HCEC 1CT (cell line): Measurements from ENCODE around the gene GPRC5D.
A peak's percentile ranks its signal among the peaks of the same experiment; 100 is the strongest.

Source experiments
- DNase-seq: peaks from one replicate; pipeline ENCODE4 v3.0.0-alpha.2; 2017

GPRC5D gene

DNA sequence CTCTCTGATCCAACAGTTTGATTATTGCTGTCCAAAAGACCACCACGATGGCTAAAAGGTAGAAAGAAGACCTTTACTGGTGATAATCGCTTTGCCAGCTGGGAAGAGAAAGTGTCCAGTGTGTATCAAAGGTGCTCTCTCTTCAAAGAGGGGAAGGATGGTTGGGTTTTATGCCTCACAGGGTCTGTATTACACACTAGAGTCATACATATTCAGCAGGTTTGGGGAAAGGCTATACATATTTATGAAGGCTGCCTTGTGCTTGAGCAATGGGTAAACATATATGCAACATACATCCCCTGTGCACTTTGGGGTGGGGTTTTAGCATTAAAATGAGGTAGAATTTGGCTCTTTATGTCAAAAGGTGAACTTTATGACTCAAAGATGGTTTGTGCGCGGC lies 18.2 kb downstream of the GPRC5D start:
- no peak for DNase-seq

DNA sequence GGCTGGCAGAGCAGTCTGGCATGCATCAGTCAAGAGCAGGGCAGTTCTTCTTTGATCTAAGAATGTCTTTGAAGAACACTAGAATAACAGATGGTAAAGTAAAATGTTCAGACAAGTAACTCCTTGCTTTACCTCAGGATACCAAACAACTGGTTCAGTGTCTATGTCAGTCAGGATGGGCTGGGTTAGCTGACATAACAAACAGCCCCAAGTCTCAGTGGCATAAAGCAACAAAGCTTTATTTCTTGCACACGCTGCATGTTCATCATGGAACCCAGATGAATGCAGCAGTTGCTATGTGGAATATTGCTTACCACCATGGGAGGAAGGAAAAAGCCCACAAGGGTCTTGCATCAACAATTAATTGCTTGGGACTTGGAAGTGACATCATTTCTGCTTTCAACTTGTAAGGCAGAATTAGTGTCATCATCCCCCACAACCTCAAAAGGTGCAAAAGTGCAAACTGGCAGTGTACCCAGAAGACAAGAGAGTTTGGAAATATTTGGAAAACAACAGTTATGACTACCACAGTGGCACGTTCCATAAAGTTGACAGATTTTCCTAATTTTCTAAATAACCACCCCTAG lies 21.2 kb downstream of the GPRC5D start:
- DNase-seq, result no peak

DNA sequence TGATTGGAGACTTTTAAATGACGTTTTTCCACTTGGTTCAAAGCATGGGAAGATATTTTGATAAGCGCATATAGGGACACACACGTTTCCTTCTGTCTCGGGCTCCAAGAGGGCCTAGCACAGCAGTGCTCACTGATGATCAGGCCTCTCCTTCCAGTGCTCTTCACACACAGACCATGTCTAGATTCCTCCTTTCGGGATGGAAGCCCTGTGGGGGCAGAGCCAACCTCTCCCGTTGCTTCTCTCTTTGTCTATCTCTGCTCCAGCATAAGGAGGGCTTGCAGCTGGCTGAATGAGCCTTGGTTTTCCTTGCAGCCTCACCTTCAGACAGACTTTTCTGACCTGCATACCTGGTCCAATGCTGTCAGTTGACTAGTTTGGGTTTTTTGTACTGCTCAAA lies 22.3 kb downstream of the GPRC5D start:
- DNase-seq, result no peak

DNA sequence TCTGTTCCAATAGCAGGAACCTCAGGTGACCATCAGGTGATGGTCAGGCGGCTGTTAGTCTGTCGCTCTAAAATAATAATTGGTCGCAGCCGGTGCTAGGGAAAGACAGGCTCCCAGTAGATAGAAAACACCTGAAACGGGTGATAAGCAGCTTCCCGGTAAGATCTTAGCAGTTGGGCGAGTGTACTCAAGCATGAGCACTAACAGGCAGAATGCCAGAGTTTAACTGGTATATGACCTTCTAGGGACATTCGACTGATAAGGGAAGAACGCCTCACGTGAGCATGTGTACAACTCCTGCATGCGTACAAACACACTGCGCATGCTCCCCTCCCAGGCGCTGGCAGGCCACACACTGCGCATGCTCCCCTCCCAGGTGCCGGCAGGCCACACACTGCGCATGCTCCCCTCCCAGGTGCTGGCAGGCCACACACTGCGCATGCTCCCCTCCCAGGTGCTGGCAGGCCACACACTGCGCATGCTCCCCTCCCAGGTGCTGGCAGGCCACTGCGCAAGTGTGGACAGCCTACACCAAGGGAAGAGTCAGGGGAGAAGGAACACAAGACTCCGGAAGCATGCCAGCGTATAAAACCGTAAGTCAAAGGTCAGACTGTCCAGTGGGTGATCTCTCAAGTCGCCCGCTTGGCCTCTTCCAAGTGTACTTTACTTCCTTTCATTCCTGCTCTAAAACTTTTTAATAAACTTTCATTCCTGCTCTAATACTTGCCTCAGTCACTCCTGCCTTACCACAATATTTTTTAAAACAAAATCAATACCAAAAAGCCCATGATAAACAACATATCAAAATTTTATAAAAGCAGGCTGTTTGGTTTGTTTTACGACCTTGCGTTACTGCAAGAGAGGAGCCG lies 24.5 kb downstream of the GPRC5D start:
- DNase-seq, result no peak

DNA sequence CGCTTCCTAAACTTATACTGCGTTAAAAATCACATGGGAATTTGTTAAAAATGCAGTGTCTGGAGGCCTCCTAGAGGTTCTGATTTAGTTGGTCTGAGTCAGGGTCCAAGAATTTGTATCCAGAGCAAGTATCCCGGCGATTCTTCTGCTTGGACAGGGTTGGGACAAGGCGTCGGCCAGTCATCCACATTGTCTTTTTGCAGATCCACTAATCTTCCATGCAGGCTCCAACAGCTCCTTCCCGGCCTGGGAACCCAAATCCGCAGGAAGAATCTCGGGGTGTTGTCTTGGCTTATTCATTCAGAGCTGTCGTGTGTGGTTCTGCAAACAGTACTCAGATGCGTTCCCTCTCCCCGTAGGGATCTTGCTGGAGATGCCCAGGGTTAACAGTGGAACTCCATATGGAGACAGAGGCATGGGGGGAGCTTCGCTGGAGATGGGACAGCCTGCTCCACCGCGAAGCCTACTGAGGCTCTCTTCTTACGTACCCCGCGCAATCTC lies 25.3 kb downstream of the GPRC5D start:
- peak; percentile 10 for DNase-seq

DNA sequence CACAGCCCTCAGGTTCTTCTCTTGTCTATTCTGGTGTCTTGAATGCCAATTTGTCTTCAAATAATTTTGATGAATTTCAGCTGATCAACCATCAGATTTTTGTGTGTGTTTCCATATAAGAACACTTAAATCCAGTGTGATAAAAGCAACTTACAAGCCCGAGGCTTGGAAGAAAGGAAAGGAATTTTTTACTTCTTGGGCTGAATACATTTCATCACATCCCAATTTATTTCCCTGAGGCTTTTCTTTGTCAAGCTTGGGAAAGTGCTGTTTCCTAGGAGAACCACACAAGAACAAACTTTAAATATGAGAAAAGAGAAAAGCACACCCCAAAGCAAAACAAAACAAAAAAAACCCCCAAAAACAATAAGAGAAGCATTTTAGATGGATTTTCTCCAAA lies 26.6 kb downstream of the GPRC5D start:
- no peak for DNase-seq

DNA sequence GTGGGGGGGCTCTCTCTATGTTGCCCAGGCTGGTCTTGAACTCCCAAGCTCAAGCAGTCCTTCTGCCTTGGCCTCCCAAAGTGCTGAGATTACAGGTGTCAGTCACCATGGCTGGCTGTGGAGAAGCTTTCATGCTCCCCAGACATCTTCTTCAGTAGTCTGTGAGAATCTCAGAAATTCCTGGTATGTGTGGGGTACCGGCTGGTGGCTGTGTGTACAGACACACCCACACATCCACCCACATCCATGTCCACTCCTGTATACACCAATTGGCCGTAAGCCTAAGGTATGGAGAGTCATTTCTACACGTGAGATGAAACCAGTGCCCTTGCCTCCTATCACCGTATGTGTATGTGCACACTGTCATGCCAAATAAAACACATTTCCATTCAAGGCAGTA lies 27.8 kb downstream of the GPRC5D start:
- DNase-seq, result no peak

DNA sequence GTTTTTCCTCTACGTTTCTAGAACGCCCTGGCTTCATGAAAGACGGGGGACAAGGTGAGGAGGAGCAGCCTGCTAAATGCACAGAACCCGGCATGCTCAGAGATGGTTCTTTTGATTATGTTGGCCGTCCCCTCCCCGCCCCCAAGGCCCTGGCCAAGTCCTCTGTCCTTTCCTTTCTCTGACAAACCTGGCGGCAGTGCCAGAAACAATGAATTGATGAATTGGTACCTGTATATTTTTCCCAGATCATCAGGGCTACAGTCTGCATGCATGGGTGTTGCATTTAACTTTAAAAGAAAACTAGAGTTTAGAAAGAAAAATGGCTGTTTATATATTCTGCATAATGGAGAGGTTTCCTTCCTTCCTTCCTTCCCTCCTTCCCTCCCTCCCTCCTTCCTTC lies 29.0 kb downstream of the GPRC5D start:
- DNase-seq, result no peak

DNA sequence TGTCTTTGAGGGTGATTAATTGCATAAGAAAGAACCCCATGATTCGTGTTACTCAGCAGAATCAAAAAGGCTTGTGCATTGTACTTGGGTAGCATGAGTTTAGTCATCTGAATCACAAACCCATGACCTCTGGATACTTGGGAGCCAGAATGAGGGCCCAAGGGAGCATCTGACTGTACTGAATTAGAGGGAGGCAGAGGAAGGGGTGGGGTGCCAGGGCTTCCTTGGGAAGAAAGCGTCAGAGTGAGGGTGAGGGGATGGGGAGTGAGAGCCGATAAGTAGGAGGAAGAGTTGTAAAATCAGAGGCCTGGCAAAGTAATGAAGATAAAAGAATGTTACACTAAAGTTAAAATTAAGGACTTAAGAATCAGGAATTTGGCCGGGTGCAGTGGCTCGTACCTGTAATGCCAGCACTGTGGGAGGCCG lies 29.8 kb downstream of the GPRC5D start:
- peak; percentile 90 for DNase-seq

DNA sequence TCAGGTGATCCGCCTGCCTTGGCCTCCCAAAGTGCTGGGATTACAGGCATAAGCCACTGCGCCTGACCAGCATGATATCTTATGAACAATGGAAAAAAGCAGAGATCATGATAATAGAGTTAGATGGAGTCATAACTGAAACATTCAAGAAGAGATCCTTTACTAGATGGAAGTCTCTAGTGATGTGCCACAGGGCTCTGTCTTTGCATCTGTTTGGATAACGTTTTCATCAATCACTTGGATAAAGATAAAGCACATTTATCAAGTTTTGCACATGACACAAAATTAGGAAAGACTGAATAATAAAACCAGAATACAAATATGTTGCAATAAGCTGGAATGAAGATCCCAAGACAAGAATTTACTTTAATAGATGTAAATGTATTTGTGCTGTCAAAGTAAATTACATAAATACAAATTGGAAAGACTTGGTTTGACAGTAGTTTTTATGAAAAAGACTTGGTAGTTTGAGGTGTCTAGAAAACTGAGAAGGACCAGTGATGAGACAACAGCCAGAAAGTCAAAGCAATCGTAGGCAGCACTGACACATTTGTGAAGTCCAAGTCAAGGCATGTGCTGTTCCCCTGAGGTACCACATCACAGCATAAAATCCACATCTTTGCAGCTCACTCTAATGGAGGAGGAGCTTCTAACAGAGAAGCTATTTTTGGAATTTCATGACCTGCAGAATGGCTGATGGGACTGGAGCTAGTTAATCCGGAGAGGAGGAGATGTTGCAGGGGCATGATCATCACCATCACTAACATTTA lies 32.1 kb downstream of the GPRC5D start:
- DNase-seq, result no peak

DNA sequence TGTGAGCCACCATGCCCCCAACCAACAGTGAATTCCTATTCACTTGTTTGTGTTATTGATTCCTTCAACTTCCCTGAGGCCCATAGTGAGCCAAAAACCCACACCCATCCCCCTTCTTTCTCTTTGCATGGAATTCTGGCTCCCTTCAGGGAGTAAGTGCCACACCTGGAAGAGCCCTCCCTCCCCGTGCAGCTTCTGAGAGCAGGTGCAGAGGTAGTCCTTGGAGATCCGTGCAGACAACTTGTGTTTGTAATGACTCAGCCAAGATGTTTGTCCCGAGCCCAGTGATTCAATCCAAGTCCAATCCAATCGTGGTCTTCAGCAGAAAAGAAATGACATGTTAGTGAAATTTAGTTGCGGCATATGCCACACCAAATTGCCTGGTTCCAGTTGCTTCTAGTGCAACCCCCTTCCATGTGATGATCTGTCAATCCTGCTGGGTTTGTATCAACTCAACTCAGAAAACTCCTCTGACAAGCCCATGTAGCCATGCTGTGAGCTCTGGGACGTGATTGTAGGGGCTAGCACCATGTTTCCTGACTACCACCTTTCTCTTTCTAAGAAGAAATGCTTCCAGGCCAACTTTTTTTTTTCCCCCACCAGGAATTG lies 33.1 kb downstream of the GPRC5D start:
- no peak for DNase-seq

DNA sequence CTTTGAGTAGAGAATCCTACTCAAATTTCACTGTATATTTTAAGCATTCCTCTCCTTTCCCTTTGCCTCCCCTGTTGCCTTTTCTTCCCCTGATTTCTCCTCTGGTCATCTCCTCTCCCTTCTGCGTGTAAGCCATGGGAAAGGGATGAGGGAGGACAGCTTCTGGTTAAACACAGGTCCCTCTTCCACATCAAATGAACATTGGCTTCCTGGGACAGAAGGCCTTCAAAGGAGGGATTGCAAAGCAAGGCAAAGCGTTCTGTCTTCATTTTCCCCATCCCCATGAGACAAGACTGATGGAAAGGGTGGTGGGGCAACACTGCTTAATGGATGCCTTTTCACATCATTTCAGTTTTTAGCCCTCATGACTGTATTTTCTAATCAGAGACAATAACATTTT lies 34.5 kb downstream of the GPRC5D start:
- no peak for DNase-seq

DNA sequence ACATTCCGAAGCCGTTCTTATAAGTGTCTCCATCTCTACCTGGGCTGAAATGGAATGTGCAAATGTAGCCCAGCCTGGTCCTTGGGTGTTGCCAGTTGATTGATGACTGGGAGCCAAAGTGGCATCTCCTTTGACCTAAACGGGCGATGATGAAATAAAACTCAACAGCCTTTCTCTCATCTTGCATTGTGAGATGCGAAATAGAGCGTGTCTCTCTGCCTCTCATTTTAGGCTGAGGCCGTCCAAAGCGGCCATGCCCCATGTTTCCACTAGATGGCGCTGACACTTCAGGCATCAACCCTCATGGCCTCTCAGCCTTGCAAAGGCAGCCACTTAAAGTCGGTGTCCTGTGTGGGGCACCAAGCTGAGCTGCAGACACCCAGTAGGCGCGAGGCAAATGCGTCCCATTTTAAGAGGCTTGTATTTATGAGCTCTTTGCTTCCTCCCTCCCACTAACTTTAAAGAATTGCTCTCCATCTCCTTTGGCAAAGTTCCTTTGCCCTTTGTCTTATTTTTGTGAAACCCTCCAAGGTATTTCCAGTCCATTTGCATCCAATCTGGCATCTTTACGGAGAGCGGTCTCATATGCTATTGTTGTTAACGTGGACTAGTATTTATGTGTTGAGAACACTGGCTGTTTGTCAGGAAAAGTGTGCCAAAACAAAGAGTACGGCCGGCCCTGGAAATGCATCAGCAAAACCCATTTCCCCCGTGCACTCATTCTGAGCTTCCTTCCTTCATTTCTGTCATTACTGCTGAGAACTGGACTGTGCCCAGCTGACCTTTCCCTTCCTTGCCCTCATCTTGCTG lies 35.6 kb downstream of the GPRC5D start:
- DNase-seq, result peak; percentile 68

DNA sequence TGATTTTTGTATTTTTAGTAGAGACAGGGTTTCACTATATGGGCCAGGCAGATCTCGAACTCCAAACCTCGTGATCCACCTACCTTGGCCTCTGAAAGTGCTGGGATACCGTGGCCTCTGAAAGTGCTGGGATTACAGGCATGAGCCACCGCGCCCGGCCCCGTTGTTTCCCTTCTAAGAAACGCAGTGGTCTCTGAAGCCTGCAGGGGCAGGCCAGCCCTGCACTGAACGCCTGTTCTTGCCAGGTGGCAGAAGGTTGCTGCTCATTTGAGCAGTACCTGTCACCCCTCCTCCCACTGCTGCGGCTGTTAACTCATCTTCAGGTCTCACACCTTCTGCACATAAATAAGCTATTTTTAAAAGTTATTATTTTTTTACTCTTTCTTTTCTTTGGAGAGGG lies 36.3 kb downstream of the GPRC5D start:
- DNase-seq, result no peak

DNA sequence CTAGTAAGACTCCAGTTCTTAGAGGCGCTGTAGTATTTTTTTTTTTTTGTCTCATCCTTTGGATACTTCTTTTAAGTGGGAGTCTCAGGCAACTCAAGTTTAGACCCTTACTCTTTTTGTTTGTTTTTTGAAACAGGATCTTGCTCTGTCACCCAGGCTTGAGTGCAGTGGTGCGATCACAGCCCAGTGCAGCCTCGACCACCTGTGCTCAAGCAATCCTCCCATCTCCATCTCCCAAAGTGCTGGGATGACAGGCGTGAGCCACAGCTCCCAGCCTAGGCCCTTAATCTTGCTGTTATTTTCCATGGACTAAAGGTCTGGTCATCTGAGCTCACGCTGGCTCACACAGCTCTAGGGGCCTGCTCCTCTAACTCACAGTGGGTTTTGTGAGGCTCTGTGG lies 39.3 kb downstream of the GPRC5D start:
- no peak for DNase-seq

DNA sequence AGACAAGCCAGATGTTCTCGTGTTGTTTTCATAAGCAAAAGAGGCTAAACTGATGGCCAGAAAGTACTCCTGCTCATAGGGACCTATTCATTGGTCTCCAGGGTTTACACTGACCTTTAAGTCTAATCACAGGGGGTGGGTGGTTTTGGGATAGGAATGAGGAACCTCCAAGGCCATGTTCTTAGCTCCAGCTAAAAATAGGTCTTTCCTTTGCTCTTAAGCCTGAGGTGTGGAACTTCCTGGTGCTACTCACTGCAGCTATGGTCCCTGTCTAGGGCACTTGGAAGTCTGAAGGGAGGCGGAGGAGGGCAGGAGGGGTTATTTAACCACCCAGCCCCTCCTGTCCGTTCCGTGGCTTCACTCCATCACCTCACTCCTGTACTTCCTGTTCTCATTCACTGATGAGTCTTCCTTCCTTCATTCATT lies 42.0 kb downstream of the GPRC5D start:
- DNase-seq, result no peak

DNA sequence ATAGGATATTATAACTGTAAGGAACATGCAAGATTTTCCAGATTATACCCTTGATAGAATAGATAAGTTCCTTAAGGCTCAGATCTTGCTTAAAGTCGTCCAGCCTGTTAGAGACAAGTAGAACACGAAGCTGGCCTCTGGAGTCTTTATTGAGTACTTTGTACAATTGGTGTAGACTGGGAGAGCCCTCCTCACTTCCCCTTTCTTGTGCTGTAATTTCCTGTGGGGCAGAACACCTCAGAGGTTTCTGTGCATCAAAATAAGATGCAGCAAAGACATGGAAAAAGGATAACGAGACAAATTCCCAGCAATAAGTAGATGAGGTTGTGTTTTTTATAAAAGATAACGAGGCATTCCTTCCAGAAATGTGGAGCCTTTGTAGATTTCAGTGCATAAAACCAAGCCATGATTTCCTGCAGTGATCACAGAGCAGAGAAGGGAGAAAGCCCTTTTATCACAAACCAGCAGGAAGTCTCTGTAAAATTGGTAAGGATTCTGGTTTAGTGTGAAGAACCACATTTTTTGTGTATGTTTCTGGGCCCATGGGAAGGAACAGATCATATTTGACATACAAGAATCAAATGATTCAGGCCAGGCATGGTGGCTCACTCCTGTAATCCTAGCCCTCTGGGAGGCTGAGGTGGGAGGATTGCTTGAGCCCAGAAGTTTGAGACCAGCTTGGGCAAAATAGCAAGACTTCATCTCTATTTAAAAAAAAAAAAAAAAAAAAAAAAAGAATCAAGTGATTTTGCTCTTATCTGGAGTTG lies 42.6 kb downstream of the GPRC5D start:
- DNase-seq, result no peak

DNA sequence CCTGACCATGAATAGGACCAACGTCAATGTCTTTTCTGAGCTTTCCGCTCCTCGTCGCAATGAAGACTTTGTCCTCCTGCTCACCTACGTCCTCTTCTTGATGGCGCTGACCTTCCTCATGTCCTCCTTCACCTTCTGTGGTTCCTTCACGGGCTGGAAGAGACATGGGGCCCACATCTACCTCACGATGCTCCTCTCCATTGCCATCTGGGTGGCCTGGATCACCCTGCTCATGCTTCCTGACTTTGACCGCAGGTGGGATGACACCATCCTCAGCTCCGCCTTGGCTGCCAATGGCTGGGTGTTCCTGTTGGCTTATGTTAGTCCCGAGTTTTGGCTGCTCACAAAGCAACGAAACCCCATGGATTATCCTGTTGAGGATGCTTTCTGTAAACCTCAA lies 43.3 kb downstream of the GPRC5D start:
- DNase-seq, result no peak

DNA sequence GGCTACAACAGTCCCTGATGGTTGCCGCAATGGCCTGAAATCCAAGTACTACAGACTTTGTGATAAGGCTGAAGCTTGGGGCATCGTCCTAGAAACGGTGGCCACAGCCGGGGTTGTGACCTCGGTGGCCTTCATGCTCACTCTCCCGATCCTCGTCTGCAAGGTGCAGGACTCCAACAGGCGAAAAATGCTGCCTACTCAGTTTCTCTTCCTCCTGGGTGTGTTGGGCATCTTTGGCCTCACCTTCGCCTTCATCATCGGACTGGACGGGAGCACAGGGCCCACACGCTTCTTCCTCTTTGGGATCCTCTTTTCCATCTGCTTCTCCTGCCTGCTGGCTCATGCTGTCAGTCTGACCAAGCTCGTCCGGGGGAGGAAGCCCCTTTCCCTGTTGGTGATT lies 43.7 kb downstream of the GPRC5D start:
- DNase-seq, result no peak

DNA sequence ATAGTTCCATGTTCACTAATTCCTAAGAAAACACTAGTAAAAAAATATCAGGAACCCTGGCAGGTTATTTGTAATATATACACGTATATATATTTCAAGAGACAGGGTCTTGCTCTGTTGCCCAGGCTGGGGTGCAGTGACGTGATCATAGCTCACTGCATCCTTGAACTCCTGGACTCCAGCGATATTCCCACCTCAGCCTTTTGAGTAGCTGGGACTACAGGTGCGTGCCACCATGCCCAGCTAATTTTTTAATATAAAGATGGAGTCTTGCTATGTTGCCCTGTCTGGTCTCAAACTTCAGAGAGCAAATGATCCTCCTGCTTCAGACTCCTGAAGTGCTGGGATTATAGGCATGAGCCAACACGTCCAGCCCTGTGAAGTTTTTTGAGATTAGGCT lies 44.4 kb downstream of the GPRC5D start:
- DNase-seq, result no peak
